Measurements from ENCODE around the gene KLRC3.
"Not testable (repeated sequence)": the region's sequence is repeated elsewhere in the genome, so short reads cannot be mapped to it uniquely, and the experiment has no call there.

The KLRC3 gene

GRCh38 chr12:10420334-10420733 is at the start of gene KLRC3:
TSS of gene KLRC3 (minus strand) at chr12:10420595. CDS start at chr12:10420550, 45 bp downstream.
- DNase-seq = peak; percentile 16

GRCh38 chr12:10469701-10470100 is 49.3 kb upstream of the KLRC3 start:
- DNase-seq = no peak

DNA sequence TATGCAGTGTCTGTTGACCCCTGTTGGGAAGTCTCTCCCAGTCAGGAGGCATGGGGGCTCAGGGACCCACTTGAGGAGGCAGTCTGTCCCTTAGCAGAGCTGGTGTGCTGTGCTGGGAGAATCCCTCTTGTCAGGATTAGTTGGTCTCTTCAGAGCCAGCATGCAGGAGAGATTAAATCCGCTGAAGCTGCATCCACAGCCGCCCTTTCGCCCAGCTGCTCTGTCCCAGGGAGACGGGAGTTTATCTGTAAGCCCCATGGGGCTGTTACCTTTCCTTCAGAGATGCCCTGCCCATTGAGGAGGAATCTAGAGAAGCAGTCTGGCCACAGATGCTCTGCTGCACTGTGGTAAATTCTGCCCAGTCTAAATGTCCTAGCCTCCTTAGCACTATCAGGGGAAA is 45.9 kb upstream of the KLRC3 start:
- DNase-seq = no peak

DNA sequence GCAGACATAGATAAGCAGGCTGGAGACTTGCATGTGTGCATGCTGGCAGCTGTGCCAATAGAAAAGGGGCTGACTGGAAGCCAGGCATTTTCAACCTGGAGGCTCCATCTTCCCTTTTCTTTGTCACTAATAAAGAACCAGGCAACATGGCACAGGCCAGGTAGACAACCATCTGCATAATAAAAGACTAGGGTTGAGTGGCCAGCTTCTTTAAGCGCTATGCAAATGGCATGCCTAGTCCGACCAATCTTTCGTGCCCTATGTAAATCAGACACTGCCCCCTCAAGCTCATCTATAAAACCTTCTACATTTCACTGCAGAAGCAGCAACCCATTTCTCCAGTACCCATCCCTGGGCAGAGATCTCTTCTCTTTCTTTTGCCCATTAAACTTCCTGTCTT is 37.4 kb upstream of the KLRC3 start:
- DNase-seq = no peak

GRCh38 chr12:10456856-10457255 is 36.5 kb upstream of the KLRC3 start:
- no peak for DNase-seq

- DNase-seq = no peak
Observed at GRCh38 chr12:10455766-10456165, 35.4 kb upstream of the KLRC3 start.

GRCh38 chr12:10454531-10454930 is 34.1 kb upstream of the KLRC3 start:
- DNase-seq = no peak

DNA sequence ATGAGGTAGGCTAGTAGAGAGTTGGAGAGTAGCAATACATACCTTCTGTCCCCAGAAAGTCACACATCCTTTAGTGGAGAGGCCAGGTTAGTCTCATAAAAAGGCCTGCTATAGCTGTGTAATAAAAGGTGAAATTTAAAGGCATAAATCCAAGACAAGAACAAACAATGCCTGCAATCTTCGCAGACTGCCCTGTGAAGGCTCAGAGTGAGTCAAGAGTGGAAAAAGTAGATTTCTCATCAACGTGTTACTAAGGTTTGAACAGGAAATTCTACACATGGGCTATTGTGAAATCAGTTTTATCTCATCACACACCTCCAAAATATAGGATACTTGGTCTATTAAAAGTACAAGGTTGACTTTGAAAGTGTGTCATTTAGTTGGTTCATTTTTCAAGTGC is 32.8 kb upstream of the KLRC3 start, which contains the start of gene KLRC1:
Gene KLRC1 (minus strand): TSS at position 222 of the 400 bp plus-strand sequence. CDS start 2,221 bp downstream, outside the sequence.
- DNase-seq = no peak

DNA sequence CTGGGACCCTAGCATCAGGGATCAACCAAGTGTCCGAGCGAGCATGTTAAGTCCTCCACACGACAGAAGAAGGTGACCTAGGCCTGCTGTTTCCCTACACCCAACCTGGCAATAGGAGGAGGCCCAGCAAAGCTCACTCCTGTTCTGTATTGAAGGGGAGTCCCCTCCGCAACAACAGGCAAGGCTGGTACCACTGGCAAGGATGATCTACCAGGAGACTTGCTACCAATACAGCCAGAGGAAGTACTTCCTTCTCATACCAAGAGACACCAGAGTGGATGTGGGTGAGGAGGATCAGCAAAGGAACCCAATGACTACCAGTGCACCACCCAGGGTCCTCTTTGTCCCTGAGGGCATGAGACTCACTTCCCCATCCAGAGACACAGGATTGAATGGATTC is 27.8 kb upstream of the KLRC3 start:
- no peak for DNase-seq

GRCh38 chr12:10446052-10446451 is 25.7 kb upstream of the KLRC3 start:
- peak; percentile 44 for DNase-seq

- DNase-seq = not testable (repeated sequence)
Observed at GRCh38 chr12:10441144-10441543, 20.7 kb upstream of the KLRC3 start.

DNA sequence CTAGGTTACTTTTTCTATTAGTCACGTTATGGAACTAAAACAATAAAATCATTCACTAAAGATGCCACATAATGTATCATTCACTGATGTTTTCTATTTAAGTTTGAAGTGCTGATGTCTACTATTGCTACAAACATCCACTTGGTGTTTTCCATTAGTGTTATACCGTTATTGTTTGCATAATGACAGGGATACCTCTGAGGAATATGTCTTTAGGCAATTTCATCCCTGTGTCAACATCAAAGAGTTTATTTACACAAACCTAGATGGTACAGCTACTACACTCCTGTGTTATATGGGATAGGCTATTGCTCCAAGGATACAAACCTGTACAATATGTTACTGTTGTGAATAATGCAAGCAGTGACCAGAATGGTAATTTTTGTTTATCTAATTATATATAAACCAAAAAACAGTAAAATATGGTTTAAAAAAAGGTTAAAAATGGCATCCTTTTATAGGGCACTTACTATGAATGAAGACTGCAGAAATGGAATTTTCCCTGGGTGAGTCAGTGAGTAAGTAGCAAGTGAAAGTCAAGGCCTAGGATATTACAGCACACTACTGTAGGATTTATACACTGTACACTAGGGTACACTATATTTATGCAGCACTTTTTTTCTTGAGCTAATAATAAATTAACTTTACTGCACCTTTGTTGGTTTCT is 19.3 kb upstream of the KLRC3 start:
- not testable (repeated sequence) for DNase-seq

DNA sequence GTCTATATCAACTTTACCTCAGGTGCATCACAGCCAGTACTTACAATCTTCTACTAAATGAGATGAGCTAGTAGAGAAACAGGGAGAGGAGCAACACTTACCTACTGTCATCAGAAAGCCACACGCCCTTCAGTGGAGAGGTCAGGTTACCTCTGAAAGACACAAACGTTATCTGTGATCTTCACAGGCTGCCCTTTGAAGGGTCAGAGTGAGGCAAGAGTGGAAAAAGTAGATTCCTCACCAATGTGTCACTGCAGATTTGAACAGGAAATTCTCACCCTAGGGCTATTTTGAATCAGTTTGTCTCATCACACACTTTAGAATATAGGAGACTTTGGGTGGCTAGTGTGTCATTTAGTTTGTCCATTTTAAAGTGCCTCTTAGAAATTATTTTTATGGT is 17.2 kb upstream of the KLRC3 start:
- not testable (repeated sequence) for DNase-seq

- DNase-seq = peak; percentile 51
Observed at GRCh38 chr12:10435816-10436215, 15.4 kb upstream of the KLRC3 start, which contains the start of gene KLRC2. TSS of gene KLRC2 (minus strand) at chr12:10436010. CDS start at chr12:10435986, 24 bp downstream.

DNA sequence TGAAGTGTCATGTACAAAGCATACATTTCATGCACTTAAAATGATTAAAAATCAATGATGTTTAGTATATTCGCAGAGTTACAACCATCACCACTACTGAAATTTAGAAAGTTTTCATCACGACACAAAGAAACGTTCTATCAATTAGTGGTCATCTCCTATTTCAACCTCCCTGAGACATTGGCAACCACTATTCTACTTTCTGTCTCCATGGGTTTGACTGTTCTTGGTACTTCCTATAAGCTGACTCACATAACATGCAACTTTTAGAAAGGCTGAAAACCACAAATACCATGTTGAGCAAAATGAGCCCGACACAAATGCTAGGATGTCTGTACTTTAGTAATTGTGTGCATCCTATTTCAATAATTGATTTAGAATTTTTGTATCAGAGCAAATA is 10.2 kb upstream of the KLRC3 start:
- peak; percentile 60 for DNase-seq

- DNase-seq = not testable (repeated sequence)
Observed at GRCh38 chr12:10425938-10426337, 5.5 kb upstream of the KLRC3 start.

DNA sequence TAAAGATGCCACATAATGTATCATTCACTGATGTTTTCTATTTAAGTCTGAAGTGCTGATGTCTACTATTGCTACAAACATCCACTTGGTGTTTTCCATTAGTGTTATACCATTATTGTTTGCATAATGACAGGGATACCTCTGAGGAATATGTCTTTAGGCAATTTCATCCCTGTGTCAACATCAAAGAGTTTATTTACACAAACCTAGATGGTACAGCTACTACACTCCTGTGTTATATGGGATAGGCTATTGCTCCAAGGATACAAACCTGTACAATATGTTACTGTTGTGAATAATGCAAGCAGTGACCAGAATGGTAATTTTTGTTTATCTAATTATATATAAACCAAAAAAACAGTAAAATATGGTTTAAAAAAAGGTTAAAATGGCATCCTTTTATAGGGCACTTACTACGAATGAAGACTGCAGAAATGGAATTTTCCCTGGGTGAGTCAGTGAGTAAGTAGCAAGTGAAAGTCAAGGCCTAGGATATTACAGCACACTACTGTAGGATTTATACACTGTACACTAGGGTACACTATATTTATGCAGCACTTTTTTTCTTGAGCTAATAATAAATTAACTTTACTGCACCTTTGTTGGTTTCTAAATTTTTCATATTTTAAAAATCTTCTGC is 4.0 kb upstream of the KLRC3 start:
- not testable (repeated sequence) for DNase-seq

DNA sequence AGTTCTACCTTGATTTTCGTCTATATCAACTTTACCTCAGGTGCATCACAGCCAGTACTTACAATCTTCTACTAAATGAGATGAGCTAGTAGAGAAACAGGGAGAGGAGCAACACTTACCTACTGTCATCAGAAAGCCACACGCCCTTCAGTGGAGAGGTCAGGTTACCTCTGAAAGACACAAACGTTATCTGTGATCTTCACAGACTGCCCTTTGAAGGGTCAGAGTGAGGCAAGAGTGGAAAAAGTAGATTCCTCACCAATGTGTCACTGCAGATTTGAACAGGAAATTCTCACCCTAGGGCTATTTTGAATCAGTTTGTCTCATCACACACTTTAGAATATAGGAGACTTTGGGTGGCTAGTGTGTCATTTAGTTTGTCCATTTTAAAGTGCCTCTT is 1.8 kb upstream of the KLRC3 start:
- not testable (repeated sequence) for DNase-seq

DNA sequence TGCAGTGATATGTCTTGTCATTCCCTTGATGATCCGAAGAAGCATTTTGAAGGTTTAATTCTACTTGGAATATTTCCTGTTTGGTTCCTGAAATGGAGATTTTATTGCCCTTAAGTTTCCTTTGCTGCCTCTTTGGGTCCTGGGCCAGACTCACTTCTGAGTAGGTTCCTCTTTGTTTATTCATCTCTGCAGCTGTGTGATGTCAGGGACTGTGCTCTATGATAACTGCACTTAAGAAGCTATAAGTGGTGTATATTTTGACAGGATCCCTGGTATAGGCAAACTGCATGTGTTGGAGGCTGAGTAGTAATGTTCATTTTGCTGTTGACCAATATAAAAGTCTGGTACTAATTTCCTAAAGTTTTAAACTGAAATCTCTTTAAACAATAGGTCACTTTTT is 11.0 kb downstream of the KLRC3 start, which contains the start of gene KLRC4:
Gene KLRC4 (minus strand): TSS at position 366 of the 400 bp plus-strand sequence. CDS start 182 bp downstream, at position 184.
- no peak for DNase-seq

GRCh38 chr12:10408842-10409241 is 11.6 kb downstream of the KLRC3 start:
- DNase-seq = no peak

GRCh38 chr12:10406725-10407124 is 13.7 kb downstream of the KLRC3 start:
- no peak for DNase-seq

DNA sequence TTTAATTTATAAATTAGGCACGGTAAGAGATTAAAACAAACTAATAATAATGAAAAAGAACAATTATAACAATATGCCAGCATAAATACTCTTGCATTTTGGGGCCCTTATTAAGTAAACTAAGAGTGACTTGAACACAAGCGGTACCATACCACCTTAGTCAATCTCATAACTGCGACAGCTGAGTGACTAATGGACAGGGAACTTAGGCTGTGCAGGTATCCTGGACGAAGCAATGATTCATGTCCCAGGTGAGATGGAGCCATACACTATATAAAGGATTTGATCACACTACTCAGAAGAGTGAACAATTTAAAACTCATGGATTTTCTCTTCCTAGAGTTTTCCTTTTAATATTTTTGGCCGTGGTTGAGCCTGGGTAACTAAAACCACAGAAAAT is 15.1 kb downstream of the KLRC3 start:
- DNase-seq = no peak

- DNase-seq = no peak
Observed at GRCh38 chr12:10404798-10405197, 15.6 kb downstream of the KLRC3 start.

GRCh38 chr12:10400829-10401228 is 19.6 kb downstream of the KLRC3 start:
- DNase-seq = no peak
